ENCODE results near the gene DAAM2.

The DAAM2 gene

DNA sequence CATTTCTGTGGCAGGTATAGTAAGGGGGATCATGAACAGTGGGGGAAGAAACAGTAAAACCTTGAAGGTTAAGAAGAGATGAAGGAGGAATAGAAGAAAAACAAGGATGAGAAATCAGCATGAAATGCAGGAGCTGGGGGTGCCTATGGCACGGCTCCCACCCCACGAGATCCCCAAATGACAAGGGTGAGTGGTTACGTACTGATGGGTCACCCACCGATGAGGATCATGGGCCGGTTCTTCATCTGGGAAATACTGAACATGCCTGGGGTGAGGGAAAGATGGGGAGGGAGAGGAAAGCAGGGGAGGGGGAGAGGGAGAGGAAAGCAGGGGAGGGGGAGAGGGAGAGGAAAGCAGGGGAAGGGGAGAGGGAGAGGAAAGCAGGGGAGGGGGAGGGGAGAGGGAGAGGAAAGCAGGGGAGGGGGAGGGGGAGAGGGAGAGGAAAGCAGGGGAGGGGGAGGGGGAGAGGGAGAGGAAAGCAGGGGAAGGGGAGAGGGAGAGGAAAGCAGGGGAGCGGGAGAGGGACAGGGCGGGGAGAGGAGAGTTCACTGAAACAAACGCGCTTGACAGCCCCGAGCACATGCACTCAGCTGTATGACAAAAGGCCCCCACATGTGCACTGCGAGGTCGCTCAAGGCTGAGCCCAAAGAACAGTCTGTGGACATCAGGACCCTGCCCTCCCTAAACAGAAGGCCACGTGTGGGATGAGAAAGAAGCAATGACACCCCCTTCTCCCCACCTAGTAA is 116.8 kb downstream of the DAAM2 start:
- no peak for DNase-seq (ENCODE audit: low read depth in 2 of 2)

DNA sequence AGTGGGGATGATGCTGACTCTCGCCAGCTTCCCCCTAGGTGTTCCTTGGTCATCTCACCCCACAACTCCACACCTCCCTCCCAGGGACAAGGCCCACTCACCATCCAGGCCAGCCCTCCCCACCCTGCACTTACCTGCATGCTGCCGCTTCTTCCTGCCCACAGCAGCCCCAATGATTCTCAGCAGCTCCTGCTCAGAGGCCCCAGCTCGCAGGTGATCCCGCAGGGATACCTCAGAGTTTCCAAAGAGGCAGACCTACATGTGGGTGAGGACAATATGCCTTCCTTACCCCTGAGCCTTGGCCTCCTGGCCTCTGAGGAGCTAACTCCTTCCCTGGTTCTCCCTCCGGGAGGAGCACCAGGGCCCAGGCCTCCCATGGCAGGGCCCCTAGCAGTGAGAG is 117.5 kb downstream of the DAAM2 start:
- DNase-seq (ENCODE audit: low read depth in 2 of 2): no peak

DNA sequence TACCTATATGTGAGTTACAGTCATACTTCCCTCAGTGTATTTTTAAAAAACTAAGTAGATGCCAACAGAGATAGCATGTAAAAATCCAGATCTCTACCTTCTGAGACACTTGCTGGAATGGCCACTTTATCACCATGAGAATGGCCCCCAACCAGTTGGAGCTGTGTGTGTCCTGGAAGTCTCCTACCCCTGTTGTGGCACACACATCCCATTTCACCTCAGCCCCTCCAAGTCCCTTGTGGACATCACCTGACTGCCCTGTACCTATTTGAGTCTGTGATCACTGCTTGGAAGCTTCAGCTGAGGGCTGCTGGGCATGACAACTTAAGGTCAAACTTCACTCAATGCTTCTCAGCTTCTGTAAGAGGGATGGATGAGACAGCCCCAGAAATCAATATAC is 118.0 kb downstream of the DAAM2 start:
- no peak for DNase-seq (ENCODE audit: low read depth in 2 of 2)

DNA sequence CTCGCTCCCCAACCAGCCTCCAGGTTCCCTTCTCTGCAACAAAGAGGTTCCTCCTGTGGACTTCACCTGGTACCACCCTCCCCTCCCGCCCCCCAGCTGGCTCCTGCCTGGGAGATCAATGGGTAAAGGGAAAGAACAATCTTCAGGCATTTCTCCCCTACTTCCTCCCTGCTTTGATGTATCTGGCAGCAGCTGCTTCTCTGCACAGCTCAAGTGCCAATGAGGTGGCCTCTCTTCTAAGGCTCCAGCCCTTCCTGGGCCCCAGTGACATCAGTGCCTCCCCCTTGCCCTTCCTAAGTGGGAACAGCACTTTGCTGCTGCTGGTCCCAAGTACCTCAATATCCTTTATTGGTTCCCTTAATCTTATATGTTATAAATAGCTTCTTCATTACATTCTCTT is 118.6 kb downstream of the DAAM2 start:
- DNase-seq (ENCODE audit: low read depth in 2 of 2): no peak

DNA sequence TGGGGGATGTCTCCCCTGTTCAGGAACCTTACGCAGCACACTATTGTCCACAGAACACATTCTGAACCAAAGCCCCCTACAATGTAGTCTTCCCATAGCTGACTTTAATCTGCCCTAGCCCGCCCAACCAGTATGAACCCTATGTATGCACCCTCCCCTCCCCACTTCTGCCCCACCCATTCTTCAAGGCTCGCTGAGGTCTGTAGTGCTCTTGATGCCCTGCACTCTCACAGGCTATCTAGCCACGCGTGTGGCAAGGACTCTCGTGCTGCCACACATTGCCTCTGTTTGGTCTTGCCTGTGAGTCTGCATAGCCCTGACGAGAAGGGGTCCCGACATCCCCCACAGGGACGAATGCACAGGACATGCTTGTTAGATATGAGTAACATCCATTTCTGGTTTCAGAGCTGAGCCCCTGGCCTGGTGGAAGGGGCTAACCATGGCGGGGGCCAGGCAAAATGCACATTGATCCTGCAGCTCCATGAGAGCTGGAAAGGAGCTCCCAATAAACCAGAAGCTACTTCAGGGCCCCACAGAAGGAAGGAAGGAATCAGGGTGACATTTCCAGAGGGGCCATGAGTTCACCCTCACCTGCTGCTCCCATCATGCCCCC is 119.4 kb downstream of the DAAM2 start:
- DNase-seq (ENCODE audit: low read depth in 2 of 2): no peak

DNA sequence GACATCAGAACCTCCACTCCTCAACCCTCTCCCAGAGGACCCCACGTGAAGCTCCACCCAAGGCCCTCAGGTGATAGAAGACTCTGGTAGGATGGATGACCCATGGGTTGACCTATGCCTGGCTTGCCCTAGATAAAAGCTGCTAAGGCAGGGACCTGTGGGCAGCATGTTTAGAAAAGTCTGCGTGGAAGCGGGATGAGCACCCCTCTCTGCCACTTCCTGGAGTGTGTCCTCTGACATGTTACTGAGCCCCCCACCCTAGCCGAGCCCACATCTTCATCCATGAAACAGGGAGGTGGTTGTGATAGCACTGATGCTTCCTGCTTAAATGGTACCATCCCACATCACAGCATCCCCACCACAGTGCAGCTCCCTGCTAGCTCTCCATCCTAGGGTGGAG is 120.3 kb downstream of the DAAM2 start:
- DNase-seq (ENCODE audit: low read depth in 2 of 2): no peak

DNA sequence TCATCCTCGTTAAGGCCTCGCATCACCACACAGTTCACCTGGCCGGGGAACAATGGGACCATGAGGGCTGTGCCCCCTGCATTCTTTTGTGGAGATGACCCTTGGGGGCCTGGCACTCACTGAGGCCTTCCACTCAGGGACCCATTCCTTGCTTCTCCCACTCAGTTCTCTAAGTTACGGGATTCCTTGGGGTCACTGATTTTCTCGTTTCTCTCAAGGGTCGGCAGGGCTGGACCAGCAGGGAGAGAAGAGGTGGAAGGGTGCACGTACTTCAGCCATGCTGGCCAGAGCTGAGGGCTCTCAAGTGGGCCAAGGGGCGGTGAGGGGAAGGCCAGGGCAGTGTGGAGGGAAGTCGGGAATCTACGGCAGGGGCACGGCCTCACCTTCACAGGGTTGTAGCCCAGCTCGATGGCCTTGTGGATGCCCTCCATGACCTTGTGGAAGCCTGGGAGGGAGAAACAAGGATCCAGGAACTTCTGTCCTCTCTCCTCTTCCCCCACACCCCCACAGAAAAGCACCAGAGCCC is 121.3 kb downstream of the DAAM2 start:
- no peak for DNase-seq (ENCODE audit: low read depth in 2 of 2)

DNA sequence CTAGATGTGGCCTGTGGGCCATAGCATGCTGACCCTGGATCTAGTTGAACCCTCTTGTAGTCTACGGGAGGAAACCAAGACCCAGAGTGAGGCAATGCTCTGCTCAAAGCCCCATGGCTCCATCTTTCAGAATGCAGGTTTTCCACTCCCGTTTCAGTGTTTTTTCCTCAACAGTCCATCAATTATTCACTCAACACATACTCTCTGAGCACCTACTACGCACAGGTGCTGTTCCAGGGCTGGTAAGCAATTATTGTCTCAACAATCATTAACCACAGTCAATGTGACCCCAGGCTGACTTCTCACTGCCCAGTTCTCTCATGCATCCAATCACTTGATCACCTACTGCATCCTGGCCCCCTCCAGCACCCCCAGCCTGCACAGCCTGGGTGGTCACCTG is 122.1 kb downstream of the DAAM2 start:
- DNase-seq (ENCODE audit: low read depth in 2 of 2): no peak

DNA sequence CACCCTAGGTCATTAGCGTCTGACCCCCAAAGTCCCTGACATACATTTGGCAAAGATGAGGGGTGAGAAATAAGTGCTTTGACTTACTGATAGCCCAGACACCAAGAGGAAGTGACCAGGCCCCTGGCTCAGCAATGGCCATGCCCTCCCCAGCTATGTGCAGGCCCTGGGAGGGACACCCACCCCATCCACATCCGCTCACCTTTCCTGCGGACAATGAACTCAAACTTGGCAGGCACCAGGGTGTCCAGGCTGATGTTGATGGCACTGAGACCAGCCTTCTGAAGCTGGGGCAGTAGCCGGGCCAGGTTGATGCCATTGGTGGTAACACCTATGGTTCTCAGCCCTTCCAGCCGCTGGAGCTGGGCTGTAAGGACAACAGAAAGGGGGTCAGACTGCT is 123.7 kb downstream of the DAAM2 start:
- no peak for DNase-seq (ENCODE audit: low read depth in 2 of 2)

DNA sequence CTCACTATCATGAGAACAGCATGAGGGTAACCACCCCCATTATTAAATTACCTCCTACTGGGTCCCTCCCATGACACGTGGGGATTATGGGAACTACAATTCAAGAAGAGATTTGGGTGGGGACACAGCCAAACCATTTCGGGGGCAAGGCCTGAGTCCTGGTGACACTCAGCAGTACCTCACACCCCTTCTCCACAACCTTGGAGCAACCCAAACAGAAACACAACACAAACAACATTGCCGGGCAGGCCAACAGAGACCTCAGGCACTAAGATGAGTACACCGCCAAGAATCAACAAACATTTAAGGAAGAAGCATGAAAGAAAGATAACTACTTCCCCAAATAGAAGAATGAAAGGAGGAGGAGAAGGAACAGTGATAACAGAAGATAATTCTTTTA is 125.2 kb downstream of the DAAM2 start:
- no peak for DNase-seq (ENCODE audit: low read depth in 2 of 2)

DNA sequence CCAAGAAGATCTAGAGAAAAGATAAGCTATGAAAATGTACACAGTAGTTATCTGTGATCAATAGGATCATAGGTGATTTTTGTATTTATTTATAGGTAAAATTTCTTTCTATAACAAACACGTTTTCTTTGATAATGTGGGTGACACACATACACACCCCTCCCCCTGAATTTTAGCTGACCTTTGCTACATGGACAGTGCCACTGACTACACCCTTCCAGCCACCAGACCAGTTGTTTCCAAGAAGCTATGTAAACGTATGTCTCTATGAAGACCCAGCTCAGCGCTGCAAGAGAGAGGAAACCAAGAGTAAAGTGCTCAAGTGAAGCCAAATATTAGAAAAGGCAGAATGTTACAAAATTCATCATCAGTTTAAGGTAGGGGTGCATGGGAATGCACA is 125.8 kb downstream of the DAAM2 start:
- no peak for DNase-seq (ENCODE audit: low read depth in 2 of 2)

DNA sequence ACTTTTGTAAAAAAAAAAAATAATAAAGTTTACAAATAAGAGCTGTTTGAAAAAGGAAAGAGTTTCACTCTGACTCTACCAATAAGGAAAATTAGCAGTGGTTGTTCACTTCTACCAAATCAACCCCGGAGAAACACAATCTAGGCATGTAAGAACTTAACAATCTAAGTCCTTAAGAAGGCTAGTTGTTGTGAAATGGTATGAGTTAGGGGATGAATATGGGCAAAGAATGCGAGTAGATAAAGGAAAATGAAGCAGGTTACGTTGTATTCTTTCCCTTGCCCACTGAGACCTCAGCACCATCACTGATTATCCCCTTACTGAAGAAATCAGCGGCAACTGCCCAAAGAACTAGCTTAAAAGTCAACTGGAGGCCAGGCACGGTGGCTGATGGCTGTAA is 126.7 kb downstream of the DAAM2 start:
- DNase-seq (ENCODE audit: low read depth in 2 of 2): no peak

DNA sequence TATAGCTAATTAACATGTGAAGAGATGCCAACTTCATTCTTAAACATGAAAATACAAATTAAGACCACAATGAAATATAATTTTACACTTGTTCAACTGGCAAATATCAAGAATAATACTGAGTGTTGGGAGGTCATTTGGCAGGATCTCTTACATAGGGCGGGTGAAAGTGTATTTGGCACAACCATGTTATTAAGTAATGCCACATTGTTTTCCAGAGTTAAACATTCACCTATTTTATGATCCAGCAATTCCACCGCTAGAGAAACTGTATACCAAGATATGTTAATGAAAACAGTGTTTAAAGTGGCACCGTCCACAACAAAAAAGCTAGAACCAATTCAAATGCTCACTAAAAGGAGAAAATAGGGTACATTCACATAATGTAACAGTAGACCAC is 128.0 kb downstream of the DAAM2 start:
- DNase-seq (ENCODE audit: low read depth in 2 of 2): no peak

DNA sequence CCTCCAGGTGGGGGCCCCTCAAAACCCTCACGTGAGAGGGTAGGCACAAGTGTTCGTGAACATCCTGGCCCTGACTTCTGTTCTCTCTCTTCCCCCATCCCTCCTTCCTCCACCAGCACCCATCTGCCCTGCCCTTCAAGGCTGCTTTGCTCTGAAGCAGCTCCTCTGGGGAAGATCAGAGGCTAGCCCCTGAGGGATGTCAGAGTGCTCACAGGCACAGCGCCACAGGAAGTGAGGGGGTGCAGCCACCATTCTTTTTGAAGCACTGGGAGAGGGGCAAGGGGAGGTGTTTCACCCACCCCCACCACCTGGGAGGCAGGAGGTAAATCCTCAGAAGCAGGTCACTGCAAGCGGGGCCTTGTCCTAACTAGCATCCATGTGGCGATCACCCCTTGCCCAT is 130.6 kb downstream of the DAAM2 start:
- DNase-seq (ENCODE audit: low read depth in 2 of 2): no peak

DNA sequence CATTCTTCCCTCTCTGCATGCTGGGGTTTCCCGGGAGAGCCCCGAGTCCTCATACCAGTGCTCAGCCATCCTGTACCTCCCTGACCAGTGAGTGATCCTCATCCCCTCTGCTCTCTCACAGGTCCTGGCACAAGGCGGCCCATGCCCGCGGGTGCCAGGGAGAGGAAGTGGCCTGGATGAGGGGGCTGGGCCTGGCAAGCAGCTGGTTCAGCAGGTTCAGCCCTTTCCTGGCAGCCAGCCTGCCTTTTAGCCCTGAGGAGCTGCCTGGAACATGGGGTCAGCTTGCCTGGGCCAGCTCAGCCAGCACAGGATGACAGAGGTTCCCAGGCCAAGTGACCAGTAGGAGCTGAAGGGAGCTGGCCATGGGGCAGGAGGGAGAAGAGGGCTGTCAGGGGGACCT is 131.2 kb downstream of the DAAM2 start:
- no peak for DNase-seq (ENCODE audit: low read depth in 2 of 2)

DNA sequence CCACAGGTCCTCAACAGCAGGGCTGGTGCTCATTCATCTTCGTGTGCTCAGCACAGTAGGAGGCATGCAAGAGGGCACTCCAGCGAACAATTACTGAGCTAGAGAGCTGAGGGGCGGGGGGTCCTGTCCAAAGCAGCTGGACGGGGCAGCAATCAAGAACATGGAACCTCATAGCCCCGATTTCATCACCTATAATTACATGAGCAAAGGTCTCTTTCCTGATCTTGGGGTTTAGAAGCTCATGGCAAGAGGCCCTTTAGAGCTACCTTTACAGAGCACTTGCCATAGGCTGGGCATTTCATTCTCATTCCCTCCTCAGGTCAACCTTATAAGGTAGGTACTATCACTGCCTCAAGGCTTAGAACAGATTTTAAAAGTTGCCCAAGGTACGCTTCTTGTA is 131.7 kb downstream of the DAAM2 start:
- no peak for DNase-seq (ENCODE audit: low read depth in 2 of 2)

DNA sequence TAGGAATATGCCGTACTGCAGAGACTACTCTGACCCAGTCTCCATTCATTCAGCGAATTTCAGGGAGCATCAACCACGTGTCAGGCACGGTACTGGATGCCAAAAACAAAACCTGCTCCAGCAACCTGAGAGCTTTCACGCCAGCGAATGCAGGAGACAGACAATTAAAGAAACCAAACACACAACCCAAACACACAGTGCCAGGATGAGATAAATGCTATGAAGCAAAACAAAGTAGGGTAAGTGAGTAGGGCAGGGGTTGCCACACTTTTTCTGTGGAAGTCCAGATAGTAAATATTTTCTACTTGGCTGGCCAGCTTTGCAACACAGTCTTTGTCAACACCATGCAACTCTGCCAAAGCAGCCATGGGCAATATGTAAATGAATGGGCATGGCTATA is 132.1 kb downstream of the DAAM2 start:
- DNase-seq (ENCODE audit: low read depth in 2 of 2): no peak

DNA sequence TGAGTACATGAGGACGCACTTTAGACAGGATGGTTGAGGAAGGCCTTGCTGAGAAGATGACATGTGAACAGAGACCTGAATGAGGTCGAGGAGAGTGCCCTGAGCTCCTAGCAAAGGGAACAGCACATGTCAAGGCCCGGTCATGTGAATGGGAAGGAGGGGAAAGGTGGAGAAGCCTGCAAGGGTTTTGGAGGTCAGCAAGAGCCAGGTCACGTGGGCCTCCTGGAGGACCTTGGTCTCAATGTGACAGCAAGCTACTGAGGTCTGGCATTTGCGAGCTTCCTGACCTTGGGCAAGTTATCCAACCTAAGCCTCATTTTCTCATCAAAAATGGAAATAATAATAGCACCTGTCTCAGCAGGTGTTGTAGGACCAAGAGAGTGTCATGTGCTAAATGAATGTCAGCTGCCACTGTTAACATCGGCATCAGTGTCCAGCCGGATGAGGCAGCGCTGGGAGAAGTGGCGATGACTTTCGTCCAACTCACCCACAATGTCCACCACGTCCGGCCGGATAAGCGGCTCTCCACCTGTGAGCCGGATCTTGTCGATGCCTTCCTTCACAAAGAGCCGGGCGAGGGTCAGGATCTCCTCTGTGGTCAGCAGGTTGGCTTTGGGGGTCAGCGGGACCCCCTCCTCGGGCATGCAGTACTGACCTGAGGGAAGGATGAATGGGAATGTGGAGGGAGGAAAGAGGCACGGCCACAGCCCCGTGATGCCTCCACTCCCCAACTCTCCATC is 133.2 kb downstream of the DAAM2 start:
- DNase-seq (ENCODE audit: low read depth in 2 of 2): no peak

DNA sequence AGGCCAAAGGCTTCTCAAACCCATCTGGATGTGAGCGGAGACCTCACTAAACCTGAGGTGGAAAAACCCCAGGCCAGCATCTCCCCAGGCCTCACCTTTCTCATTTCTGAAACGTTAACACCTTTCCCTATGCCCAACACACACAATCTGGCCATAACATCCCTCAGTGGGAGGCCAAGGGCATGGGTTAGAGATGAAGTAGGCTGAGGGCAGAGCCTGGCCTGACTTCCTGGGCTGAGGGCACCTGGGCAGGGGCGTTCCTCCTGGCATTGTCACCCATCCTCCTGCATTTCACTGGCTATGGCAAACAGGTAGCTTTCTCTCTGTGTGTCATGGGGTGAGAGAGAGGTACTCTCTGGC is 133.7 kb downstream of the DAAM2 start:
- no peak for DNase-seq (ENCODE audit: low read depth in 2 of 2)

DNA sequence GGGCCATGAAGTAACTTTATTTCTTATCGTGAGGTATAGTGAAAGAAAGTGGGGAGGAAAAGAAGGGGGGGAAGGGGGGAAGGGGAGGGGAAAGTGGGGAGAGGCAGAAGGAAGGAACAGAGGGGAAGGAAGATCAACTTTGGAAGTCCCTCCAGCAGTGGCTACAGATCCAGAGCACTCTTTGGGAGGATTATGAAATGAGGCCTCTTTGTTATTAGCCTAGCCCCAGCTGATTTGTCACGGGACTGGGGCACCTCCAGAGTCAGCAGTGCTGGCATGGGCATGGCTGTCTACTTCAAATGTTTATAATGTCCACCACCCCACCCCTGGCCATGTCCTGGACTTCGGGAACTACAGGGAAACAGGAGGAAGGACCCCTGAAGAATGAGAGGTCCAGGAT is 134.5 kb downstream of the DAAM2 start:
- no peak for DNase-seq (ENCODE audit: low read depth in 2 of 2)

DNA sequence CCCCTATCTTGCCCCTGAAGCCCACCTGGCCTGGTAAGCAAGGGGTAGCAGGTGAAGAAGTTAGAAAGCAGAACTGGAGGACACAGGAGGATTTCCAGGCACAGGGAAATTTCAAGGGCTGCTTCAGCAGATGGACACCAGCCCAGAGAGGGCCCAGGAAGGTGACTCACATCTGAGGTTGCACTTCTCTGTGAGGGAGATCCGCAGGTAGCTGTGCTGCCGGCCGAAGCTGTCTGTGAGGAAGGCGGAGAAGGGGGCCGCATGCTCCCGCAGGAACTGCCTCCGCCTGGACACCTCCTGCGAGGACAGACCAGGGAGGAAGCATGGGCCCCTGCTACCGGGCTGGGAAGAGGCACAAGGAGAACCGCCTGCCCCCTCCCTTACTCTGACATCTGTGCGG is 135.0 kb downstream of the DAAM2 start:
- no peak for DNase-seq (ENCODE audit: low read depth in 2 of 2)

DNA sequence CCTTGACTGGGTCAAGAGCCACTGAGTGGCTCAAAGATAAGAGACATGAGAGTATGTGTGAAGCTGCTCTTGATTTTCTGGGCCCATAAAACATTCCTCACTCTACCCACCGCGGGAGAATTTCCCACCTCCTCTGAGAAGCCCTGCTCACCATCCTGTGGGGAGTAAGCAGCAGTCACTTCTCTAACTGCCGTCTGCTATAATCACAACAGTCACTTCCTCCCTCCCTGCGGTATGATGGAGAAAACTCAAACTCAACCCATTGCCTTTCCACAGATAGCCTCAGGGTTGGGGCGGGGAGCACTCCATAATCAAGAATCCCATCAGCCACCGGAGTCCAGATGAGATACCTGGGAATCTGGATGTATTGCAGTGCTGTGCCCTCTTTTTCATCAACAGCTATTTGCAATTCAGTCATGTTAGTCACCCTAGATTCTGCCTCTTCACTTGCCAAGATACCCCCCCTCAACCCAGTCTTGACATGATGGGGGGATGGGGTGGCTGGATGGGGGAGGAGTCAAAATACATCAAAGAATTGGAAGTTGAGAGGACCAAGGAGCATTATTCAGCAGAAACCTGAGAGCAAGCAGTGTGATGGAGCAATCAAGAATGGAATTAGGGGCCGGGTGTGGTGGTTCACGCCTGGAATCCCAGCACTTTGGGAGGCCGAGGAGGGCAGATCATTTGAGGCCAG is 137.0 kb downstream of the DAAM2 start:
- no peak for DNase-seq (ENCODE audit: low read depth in 2 of 2)
